WTC11 (cell line): ENCODE data around the gene UBL5.
A peak's percentile ranks its signal among the peaks of the same experiment; 100 is the strongest.

ENCODE experiments used
- ATF3 ChIP-seq: sonication (generic); formaldehyde crosslinking; conservative IDR thresholded peaks from 2 replicates; pipeline ENCODE4 v1.8.1; 2022; ENCODE audit warnings: mild to moderate bottlenecking, missing genetic modification reagents
- ATF6 ChIP-seq: sonication (generic); formaldehyde crosslinking; IDR thresholded peaks from 2 replicates; pipeline ENCODE4 v1.8.1; 2023; ENCODE audit warnings: mild to moderate bottlenecking, missing genetic modification reagents
- CTCF ChIP-seq: fragments of 200-600 bp; IDR thresholded peaks from 2 replicates; pipeline ENCODE4 v1.8.0; 2022; ENCODE audit warnings: antibody characterized with exemption
- IRF1 ChIP-seq: sonication (generic); formaldehyde crosslinking; IDR thresholded peaks from 2 replicates; pipeline ENCODE4 v1.8.0; 2023; ENCODE audit warnings: missing genetic modification reagents
- JUN ChIP-seq: sonication (generic); formaldehyde crosslinking; IDR thresholded peaks from 2 replicates; pipeline ENCODE4 v1.8.0; 2023; ENCODE audit warnings: mild to moderate bottlenecking, missing genetic modification reagents
- NFATC4 ChIP-seq: fragments of 250-450 bp; sonication (Bioruptor Pico); IDR thresholded peaks from 2 replicates; pipeline ENCODE4 v1.9.0; 2021; ENCODE audit warnings: mild to moderate bottlenecking
- NFYB ChIP-seq: sonication (generic); formaldehyde crosslinking; conservative IDR thresholded peaks from 2 replicates; pipeline ENCODE4 v1.8.0; 2022; ENCODE audit warnings: low read depth, missing genetic modification reagents
- NR2C2 ChIP-seq: sonication (generic); formaldehyde crosslinking; IDR thresholded peaks from 2 replicates; pipeline ENCODE4 v1.8.0; 2022; ENCODE audit warnings: mild to moderate bottlenecking, missing genetic modification reagents
- PRDM15 ChIP-seq: sonication (generic); formaldehyde crosslinking; IDR thresholded peaks from 2 replicates; pipeline ENCODE4 v1.8.0; 2022; ENCODE audit warnings: missing genetic modification reagents
- TP53 ChIP-seq: sonication (generic); formaldehyde crosslinking; IDR thresholded peaks from 2 replicates; pipeline ENCODE4 v1.8.1; 2023; ENCODE audit warnings: mild to moderate bottlenecking, missing genetic modification reagents
- ZNF263 ChIP-seq: sonication (generic); formaldehyde crosslinking; IDR thresholded peaks from 2 replicates; pipeline ENCODE4 v1.8.1; 2022; ENCODE audit warnings: low read depth, mild to moderate bottlenecking, moderate library complexity, missing genetic modification reagents
- ZSCAN18 ChIP-seq: fragments of 250-450 bp; sonication (Bioruptor Pico); IDR thresholded peaks from 2 replicates; pipeline ENCODE4 v2.1.2; 2022; ENCODE audit warnings: mild to moderate bottlenecking, moderate library complexity

GRCh38 chr19:9848060-9848459 lies 20.3 kb downstream of the UBL5 start:
- TF ChIP-seq NR2C2 (no peak), NFYB (no peak), NFATC4 (no peak), TP53 (CRISPR knock-in tag) (no peak), ATF6 (CRISPR knock-in tag) (no peak), IRF1 (no peak), ZNF263 (CRISPR knock-in tag) (no peak), CTCF (peak; percentile 63), ZSCAN18 (CRISPR knock-in tag) (no peak), JUN (no peak), ATF3 (CRISPR knock-in tag) (no peak), PRDM15 (CRISPR knock-in tag) (no peak)
